Measurements from ENCODE around the gene LPAR1.

Gene LPAR1

DNA sequence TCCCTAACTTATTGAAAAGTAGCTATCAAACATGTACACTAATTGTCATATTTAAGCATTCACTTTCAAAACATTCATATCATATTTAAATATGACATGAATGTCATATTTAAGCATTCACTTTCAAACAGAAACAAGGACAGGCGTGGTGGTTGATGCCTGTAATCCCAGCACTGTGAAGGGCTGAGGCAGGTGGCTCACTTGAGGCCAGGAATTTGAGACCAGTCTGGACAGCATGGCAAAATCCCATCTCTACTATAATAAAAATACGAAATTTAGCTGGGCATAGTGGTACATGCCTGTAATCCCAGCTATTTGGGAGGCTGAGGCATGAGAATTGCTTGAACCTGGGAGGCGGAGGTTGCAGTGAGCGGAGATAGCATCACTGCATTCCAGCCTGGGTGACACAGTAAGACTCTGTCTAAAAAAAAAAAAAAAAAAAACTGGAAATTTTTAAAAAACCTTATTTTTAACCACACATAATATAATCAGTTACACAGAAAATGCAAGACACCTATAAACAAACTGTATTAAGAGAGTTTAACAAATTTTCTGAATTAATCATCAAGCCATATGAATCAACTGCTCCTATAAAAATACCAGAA lies 88.1 kb downstream of the LPAR1 start:
- DNase-seq, result no peak

DNA sequence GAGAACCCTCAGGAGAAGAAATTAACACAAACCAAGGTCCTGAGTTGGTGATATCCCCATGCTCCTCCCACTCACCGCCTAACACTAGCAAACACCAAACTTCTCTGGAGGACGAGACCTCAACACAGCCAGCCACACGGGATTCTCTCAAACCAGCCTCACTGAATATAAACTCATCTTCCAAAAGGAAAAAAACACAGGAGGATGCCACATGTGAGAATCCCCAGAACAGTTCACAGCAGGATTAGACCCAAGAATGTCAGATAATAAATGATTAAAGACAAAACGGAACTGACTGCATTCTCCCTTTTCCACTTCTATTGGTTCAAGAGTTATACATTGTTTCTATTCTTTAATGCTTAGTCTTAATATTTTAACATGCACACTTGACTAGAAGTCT lies 89.2 kb downstream of the LPAR1 start:
- no peak for DNase-seq

DNA sequence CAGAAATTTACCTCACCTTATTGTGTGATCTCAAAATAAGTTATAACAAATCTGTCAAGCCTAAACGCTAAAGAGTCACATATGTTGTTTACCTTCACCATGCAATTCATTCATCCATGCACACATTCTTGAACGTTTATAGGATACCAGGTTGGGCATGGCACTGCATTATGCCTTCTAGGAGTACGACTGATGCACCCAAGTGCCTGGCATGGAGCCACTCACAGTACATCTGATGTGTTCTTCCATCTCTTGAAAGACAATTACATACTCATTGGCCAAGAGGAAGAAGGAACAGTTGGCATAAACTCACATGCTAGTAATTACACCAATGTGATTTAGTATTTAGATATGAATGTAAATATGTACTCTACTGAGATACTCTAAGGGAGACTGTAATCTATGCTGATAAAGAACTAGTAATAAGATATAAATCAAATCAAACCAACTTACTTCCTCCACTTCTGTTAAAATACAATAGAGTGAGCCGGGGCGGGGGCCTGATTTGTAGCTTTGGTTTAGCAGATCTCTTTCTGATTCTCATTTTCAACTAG lies 90.7 kb downstream of the LPAR1 start:
- DNase-seq, result no peak

DNA sequence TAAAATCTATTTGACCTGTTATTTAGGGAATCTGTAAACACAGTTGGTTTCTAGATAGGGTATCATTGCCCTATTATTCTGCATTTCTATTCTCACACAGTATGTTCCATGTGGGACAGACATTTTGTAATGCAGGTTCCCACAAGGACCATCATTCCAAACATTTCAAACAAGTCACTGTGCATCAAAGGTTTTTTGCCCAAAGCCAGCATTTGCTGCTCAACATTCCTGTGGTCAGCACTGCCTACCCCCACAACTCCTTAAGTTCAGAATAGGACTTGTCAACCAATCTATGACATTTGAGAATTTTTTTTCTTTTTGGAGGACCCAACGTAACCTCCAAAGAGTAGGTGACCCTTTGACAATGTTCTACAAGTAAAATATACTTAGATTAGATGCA lies 95.7 kb downstream of the LPAR1 start:
- no peak for DNase-seq

DNA sequence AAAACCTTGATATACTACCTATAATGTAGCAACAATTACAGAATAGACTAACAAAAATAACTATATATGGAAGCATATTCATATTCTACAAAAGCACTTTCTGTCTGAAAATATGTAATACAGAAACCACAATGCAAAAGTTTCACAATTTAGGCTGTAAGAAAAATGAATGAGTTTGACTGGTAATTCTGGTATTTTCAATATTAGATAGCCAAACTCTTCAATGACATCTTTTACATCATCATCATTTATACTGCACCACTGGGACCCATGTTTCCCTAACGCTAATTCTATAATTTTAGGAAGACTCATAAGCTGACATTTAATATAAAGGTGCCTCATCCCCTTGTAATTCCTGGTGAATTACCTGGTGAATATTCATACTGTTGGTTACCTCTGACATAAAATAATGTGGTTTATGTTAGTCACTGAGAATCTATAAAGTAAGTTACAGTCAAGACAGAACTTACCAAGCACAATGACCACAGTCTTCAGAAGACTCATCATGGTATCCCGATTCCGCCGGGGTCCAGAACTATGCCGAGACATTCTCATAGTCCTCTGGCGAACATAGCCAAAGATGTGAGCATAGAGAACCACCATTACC lies 97.2 kb downstream of the LPAR1 start:
- DNase-seq, result no peak

- no peak for DNase-seq
Measured at GRCh38 chr9:110939573-110939972, 98.7 kb downstream of the LPAR1 start.

- DNase-seq, result no peak
Measured at GRCh38 chr9:110939047-110939446, 99.2 kb downstream of the LPAR1 start.

- DNase-seq, result no peak
Measured at GRCh38 chr9:110938242-110938641, 100.0 kb downstream of the LPAR1 start.

GRCh38 chr9:110936719-110937452 lies 101.4 kb downstream of the LPAR1 start:
- no peak for DNase-seq

GRCh38 chr9:110936237-110936636 lies 102.0 kb downstream of the LPAR1 start:
- DNase-seq, result no peak

DNA sequence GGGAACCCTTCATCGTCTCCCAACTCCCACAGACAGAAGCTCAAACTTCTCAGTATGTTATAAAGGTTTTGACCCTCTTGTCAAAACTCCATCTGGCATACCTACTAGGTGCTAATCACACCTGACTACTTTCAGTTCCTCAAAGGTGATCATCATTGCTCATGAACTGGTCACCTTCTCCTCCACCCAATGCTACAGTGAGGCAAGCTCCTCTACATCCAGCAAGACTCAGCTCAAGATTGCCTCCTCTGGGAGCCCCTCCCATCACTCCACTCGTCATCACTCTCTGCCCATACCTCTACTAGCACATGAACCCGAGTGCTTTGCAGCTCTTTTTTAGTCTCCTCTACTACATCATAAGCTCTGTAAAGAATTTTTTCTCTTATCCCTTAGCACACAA lies 102.4 kb downstream of the LPAR1 start:
- DNase-seq, result no peak

DNA sequence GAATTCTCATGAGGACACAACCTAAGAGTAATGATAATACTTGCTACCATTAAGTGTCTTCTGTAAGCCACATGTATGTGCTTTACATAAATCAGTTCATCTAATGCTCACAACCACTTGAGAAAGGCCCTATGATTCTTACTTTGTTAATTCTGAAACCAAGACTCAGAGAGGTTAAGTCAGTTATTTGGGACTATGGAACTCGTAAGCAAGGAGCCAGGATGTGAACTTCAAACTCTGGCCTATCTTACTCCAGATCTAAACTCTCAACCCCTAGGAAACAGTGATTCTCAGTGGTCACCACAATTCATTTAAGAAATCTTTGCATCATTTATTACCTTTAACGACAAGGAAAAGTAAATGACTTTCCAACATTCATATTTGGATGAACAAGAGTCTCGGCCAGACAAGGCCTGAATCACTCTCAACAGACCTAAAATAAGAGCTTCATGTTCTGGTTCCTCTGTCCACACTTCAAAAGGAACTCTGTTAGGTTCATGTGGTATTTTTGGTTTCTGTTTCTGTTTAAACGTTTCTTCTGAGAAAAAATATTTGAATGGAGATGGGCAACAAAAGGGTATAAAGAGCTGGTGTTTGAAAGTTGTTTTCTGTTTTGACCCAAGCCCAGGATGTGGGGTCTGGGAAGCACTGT lies 104.8 kb downstream of the LPAR1 start:
- DNase-seq, result no peak

- DNase-seq, result no peak
Measured at GRCh38 chr9:110932863-110933262, 105.4 kb downstream of the LPAR1 start.

- no peak for DNase-seq
Measured at GRCh38 chr9:110928599-110928998, 109.7 kb downstream of the LPAR1 start.

- no peak for DNase-seq
Measured at GRCh38 chr9:110926828-110927487, 111.3 kb downstream of the LPAR1 start.

GRCh38 chr9:110923601-110924000 lies 114.7 kb downstream of the LPAR1 start:
- DNase-seq, result no peak

DNA sequence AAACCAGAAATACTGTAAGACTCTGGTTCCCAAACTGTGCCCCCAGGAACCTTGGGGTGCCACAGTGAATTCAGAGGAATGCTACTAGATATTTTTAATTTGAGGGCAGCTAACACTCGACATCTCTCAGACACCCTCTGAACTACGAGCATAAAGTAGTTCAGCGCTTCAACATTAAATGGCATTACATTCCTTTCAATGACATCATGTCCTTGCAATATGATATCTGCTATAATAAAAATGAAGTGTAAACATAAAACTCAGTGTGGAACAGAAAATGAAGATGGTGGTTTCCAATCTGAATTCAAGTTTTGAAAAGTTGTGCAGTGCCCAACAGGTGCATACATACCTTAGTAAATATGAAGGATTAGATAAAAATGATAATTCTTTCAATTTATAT lies 116.1 kb downstream of the LPAR1 start:
- DNase-seq, result no peak

GRCh38 chr9:110921705-110922104 lies 116.6 kb downstream of the LPAR1 start:
- no peak for DNase-seq

DNA sequence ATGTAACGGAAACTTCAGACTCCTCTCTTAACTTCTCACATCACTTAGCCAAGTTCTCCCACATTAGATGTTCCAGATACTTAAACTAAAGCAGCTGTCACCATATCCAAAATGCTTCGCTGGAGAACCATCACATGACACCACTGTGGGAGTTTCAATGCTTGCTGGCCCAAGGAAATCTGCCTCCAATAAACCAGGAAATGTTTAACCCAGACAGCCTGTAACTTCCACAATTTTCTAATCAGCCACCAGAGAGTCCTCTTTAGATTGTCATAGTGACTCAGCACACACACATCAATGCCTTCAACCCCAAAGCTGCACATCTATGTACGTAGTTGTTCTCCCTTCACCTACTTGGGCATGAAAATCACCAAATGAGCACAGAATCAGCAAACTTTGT lies 118.7 kb downstream of the LPAR1 start:
- no peak for DNase-seq

- no peak for DNase-seq
Measured at GRCh38 chr9:110919050-110919435, 119.2 kb downstream of the LPAR1 start.

- no peak for DNase-seq
Measured at GRCh38 chr9:110918316-110919049, 119.8 kb downstream of the LPAR1 start.

DNA sequence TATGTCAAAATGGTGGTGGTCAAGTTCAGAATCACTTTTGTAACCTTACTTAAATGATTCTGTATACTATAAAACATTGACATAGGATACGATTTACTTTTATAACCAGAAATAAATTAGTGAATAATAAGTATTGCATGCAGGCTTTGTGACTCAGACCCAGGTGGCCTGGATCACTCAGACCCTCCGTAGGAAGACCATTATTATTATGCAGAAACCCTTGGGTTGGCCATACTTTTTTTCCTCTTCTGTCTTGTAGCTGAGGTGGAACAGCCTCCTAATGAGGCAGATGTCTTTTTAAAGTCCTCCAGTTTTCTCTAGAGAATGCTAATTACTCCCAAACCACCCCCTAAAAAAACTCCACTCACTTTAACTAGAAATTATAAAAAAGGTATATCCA lies 121.9 kb downstream of the LPAR1 start:
- DNase-seq, result no peak
